NCI-H2107 treated with DMSO at 0.1 percent for 48 hours (cell line): Measurements from ENCODE around the gene BARD1.
"Not testable (repeated sequence)": the region's sequence is repeated elsewhere in the genome, so short reads cannot be mapped to it uniquely, and the experiment has no call there.

Experiments used
- DNase-seq: peaks from one replicate; lab custom pipeline; 2025; ENCODE audit not compliant: unreplicated experiment; lab: John Stamatoyannopoulos, UW

Gene BARD1

DNA sequence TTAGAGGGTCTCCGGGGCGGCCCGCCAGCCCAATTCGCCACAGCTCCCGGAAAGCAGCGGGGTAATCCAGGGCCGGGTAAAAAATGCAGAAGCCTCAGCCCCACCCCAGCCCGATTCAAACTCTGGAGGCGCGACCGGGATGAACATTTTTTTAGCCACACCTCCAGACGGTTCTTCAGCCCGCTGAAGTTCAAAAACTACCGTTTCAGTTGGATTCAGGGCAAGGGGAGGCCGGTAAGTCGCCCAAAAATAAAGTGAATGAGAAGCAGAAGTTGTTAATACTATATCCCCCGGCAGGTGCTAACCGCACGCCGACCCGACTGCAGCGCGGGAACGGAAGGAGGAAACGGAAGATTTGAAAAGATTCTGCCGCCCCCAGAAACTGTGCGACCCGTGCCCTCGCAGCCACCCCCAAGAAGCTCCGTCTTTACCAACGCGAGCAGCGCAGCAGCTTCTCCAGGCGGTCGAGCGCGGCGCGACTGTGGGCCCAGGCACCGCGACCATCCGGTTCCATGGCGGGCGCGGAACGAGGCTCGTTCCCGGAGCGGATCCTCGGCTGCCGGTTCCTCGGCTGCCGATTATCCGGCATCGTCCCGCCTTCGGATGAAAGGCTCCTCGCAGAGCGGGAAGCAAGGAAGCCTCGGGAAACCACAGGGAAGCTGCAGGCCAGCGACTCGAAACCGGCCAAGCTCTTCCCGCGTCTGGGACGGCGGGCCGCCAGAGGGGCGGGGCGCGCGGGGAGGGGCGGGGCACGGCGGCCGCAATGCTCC, at the start of gene BARD1:
Gene BARD1, minus strand, starts transcription at position 703 of the 770 bp plus-strand sequence. Its CDS starts 114 bp downstream, at position 589.
- no peak for DNase-seq

DNA sequence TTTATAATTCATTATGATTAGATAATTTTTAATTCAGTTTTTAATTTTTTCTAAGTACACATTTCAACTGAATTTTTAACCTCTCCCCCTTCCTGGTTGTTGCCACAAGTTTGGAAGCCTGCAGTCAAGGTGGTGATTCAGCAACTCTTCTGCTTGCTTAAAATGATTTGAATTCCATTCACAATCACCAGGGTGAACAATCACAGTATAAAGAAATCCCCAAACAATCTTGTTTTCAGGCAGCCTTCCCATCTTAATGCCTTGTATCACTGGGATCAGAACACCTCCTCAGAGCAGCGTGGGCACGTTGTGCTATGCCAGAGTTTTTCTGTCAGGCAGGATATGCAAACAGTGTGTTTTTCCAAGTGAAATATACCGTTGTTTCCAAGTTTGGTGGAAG, 46.7 kb upstream of the BARD1 start:
- no peak for DNase-seq

DNA sequence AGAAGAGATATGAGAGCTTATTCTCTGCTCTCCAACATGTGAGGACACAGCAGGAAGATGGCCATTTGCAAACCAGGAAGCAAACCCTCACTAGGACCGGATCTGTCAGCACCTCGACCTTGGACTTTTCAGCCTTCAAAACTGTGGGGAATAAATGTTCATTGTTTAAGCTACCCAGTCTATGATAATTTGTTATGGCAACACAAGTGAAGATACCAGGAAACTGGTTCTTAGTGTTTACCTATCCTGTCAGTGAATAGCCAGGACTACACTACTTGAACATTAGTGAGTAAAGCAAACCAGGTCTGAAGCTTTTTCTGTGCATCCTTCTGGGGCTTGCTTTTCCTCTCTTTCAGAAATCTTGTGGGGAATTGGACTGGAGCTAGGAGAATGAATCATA, 44.4 kb upstream of the BARD1 start:
- DNase-seq: no peak

DNA sequence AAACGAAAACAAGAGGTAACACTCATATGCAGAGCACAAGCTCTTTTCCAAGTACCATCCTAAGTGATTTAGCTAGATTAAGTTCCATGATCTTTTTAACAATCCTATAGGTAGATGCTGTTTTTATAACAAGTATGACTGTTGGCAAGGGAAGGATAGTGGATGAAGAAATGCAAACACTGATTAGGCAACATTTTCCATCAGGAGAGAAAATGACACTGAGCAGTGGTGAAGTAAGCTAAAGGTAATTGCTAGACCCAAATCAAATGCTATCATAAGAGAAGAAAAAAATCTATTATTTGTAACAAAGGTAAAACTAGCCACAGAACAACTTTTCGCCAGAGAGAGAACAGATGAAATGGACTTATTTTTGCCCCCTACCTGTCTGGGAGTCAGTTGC, 34.3 kb upstream of the BARD1 start:
- no peak for DNase-seq

DNA sequence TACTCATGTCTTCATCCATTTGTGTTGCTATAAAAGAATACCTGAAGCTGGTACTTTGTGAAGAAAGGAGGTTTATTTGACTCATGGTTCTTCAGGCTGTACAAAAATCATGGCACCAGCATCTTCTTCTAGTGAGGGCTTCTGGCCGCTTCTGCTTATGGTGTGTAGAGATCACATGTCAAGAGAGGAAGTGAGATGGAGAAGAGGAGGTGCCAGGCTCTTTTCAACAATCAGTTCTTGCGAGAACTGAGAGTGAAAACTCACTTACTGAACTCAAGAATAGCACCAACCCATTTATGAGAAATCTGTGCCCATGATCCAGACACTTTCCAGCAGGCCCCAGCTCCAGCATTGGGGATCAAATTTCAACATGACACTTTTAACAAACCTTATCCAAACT, 30.0 kb upstream of the BARD1 start:
- no peak for DNase-seq

GRCh38 chr2:214837466-214837865, 28.0 kb upstream of the BARD1 start:
- DNase-seq: no peak

DNA sequence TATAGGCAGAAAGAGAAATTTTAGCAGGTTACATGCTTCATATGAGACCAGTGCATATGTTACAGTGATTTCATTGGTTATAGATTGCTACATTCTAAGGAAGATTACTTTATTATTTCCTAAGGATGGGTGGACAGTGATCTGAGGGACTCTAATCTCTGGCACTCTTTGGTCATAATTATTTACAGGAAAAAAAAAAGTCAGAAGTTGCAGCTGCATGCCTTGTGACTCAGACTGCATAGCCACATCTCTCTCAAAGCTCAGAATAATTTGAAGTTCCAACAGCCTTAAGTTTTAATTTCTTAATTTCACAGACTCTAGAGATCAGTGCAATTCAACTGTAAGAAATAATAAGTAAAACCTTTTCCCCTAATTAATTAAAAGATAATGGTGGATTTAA, 27.1 kb upstream of the BARD1 start:
- DNase-seq: no peak

- no peak for DNase-seq
Measured at GRCh38 chr2:214830794-214831346, 21.4 kb upstream of the BARD1 start.

DNA sequence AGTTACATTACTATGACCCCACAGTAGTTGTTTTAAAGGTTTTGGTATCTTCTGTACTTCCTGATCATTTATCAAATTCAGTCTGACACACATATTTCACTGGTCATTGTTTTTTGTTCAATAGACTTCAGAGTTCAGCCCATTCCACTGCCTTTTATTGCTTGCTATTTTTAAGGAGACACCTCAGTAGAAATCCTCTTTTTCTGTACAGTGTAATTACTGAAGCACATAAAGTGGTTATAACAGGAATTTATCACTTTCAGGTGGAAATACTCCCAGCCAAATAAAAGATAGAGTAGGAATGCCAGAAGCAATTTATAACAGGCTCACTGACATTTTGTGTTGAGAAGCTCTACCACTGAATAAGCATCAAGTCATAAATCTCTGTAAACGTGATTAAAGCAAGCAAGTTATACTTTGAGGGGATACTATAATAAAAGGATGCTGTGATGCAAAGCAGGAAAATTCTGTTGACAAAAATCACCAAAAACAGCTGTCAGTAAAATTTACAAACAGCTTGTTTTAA, 6.6 kb upstream of the BARD1 start:
- no peak for DNase-seq

- DNase-seq: no peak
Measured at GRCh38 chr2:214810671-214811070, 1.2 kb upstream of the BARD1 start.

DNA sequence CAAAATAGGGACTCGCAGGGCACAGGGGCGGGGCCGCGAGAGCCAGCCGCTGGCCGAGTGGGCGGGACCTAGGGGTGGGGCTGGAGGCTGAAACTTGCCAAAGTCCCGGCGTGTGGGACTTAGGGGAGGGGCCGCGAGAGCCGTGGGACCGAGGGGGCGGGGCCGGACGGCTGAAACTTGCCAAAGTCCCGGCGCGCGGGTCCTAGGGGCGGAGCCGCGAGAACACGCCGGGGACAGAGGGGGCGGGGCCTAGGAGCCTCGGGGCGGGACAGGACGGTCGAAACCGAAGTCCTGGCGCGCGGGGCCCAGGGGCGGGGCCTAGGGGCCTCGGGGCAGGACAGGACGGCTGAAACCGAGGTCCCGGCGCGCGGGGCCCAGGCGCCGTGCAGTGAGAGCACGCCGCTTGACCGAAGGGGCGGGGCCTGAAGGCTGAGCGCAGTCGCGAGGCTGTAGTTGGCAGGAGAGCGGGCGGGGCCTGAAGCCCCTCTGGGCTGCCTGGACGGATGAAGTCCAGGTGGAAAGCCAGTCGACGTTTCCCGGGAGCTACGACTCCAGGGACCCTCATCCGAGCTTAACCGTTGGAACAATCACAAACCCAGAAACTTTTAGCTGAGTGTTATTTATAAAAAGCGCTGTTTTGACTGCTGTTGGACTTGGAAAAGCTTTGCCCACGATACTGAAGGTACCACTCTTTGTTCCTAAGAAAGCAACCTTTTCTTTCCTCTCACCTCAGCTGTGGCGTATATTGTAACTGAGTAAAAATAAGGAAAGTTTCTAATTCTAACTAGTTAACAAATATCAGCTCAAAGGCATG, 475 bp upstream of the BARD1 start:
- peak; percentile 94 for DNase-seq

DNA sequence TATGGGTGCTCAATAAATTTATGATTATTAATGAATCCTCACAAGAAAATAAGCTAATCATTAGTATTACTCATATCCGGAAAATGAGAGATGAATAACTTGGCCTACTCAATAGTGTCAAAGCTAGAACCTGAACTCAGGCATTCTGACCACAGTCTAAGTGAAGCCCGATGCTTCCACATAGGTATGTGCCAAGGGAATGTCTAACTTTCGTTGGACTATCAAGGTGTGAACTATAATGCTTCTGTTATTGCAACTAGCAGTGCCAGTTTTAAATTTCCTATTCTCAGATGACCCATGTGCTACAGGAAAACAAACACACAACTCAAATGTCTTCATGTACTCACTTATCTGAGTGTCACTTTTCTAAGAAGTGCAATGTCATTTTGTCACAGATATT, 1.8 kb downstream of the BARD1 start:
- DNase-seq: no peak

GRCh38 chr2:214801768-214802397, 7.6 kb downstream of the BARD1 start:
- no peak for DNase-seq

DNA sequence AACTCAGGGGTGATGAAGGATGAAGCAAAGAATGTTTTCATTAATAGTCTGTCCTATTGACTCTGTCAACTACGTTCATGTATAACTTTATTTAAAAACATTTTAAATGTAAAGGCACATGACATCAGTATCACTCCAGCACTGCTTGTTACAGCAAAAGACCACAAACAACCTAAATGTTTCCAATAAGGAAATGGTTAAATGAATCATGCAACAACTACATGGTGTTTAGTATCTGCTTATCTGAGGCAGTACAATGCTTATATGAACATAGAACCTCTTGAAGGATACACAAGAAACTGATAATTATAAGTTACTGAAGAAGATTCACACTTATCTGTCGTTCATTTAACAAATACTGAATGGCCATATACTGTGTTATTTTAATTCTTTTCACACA, 8.4 kb downstream of the BARD1 start:
- DNase-seq: no peak

DNA sequence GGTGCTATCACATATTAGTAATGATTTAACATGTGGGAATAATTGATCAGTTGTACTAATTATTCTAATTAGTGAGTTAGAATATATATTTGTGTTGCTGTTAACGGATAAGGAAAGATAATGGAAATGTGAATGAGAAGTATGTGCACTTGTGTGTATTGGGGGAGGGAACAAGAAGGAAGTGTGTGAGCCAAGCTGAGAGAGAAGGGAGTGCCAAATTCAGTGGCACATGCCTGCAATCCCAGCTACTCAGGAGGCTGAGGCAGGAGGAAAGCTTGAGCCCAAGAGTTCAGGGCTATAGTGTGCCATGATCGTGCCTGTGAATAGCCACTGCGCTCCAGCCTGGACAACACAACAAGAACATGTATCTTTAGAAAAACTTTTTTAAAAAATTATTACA, 9.3 kb downstream of the BARD1 start:
- DNase-seq: no peak

GRCh38 chr2:214796911-214797310, 12.6 kb downstream of the BARD1 start:
- DNase-seq: no peak

- not testable (repeated sequence) for DNase-seq
Measured at GRCh38 chr2:214783181-214783580, 26.3 kb downstream of the BARD1 start.

GRCh38 chr2:214782671-214783070, 26.8 kb downstream of the BARD1 start:
- no peak for DNase-seq

GRCh38 chr2:214781226-214781625, 28.3 kb downstream of the BARD1 start:
- no peak for DNase-seq

DNA sequence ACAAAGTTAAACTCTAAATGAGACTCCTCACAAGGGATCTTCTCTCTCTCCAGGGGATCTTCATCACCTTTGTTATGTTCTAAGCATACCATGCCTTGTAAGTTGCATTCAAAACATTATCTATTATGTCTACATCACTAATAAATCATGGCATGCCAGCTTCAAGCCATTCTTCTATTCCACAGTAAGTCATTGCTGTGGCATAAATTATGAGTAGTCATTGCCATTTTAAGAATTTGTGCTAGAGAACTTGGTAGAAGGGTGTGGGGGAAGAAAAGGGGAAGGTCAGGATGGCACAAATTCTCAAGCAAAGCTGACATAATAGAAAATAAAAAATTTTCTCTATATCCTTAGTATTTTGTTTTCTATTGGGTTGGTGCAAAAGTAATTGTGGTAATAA, 33.5 kb downstream of the BARD1 start:
- no peak for DNase-seq

DNA sequence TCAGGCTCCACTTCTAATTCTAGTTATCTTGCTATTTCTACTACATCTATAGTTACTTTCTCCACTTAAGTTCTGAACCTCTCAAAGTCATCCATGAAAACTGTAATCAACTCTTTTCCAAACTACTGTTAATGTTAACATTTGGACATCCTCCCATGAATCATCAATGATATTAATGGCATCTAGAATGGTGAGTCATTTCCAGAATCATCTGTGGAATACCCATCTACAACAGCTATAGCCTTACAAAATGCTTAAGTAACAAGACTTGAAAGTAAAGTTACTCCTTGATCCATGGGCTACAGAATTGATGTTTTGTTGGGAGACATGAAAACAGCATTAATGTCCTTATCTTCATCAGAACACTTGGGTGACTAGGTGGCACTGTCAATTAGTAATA, 35.4 kb downstream of the BARD1 start:
- DNase-seq: no peak
